Sigmoid colon (tissue), 4 donors: ENCODE results near the gene MRPL23.

Experiments used
- CTCF ChIP-seq, 4 experiments: fragments of 450-650 bp in 3 of 4; fragments of 200-600 bp in 1 of 4; IDR thresholded peaks; one replicate each; pipeline ENCODE4 v1.5.1; 2016 to 2019; ENCODE audit warnings: antibody characterized with exemption in 4 of 4, mild to moderate bottlenecking in 3 of 4, moderate library complexity in 2 of 4
- EP300 ChIP-seq, 4 donors: sonication (generic); formaldehyde crosslinking; IDR thresholded peaks; one replicate each; pipeline ENCODE4 v1.6.1; 2017; ENCODE audit warnings: antibody characterized with exemption in 4 of 4
- POLR2A ChIP-seq, 2 donors: fragments of 450-650 bp; IDR thresholded peaks; one replicate each; pipeline ENCODE4 v1.6.1; 2016; ENCODE audit warnings: antibody characterized with exemption in 2 of 2, mild to moderate bottlenecking in 2 of 2, moderate library complexity in 2 of 2

- no peak for TF ChIP-seq CTCF (IDR thresholded peaks at IDR 0.05)
- no peak for TF ChIP-seq POLR2A (IDR thresholded peaks at IDR 0.05)
- no peak for TF ChIP-seq EP300 (IDR thresholded peaks at IDR 0.05)
Observed at GRCh38 chr11:1926156-1927025, 20.7 kb upstream of the MRPL23 start.
